Measurements from ENCODE around the gene PLCH1.
"Not testable (repeated sequence)": the region's sequence is repeated elsewhere in the genome, so short reads cannot be mapped to it uniquely, and the experiment has no call there.

The PLCH1 gene

GRCh38 chr3:155641956-155642355 lies 102.9 kb downstream of the PLCH1 start:
- DNase-seq, result no peak

DNA sequence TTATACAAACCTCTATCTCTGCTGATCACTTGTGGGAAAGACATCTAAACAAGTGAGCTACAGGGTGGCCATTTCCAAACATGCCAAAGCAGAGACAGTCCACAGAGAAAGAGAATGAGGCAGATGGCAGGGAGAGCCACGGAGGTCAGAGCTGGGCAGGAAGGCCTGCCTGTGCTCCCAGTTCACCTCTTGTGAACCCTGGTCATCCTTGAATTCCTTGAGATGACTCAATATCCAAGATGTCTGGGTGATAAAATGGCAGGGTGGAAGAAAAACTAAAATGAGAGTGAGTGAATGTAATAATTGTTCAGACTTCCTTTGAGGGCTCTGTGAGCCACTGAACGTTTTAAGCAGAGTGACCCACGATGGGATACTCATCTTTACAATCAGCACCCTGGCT lies 104.8 kb downstream of the PLCH1 start:
- DNase-seq, result no peak

GRCh38 chr3:155639462-155640055 lies 105.3 kb downstream of the PLCH1 start:
- DNase-seq, result no peak

DNA sequence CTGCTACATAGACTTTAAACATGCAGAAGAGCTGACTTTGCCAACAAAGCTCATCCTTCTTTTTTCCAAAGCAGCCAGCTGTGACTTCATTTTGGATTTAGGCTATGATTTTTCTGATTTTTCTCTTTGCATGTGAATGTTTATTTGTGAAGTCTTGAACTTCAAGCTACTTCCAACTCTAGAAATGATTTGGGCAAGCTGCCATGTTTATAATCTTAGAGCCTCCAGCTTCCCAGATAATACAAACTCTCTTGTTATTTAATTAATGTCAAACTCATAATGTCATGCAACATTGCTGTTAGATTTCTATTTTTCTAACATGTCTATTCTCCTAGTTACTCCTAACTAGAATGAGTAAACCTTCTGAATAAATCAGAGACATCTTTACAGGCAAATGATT lies 106.4 kb downstream of the PLCH1 start:
- not testable (repeated sequence) for DNase-seq

- no peak for DNase-seq
These were observed 107.3 kb downstream of the PLCH1 start for GRCh38 chr3:155637567-155637966.

GRCh38 chr3:155635056-155635455 lies 109.8 kb downstream of the PLCH1 start:
- DNase-seq, result no peak

- no peak for DNase-seq
These were observed 110.7 kb downstream of the PLCH1 start for GRCh38 chr3:155634121-155634719.

GRCh38 chr3:155631323-155632019 lies 113.4 kb downstream of the PLCH1 start:
- DNase-seq, result no peak

GRCh38 chr3:155629556-155629955 lies 115.3 kb downstream of the PLCH1 start:
- no peak for DNase-seq

GRCh38 chr3:155629056-155629455 lies 115.8 kb downstream of the PLCH1 start:
- no peak for DNase-seq

GRCh38 chr3:155622647-155623046 lies 122.2 kb downstream of the PLCH1 start:
- not testable (repeated sequence) for DNase-seq

GRCh38 chr3:155620552-155620951 lies 124.3 kb downstream of the PLCH1 start:
- DNase-seq, result not testable (repeated sequence)

GRCh38 chr3:155619118-155619915 lies 125.6 kb downstream of the PLCH1 start:
- DNase-seq, result no peak

DNA sequence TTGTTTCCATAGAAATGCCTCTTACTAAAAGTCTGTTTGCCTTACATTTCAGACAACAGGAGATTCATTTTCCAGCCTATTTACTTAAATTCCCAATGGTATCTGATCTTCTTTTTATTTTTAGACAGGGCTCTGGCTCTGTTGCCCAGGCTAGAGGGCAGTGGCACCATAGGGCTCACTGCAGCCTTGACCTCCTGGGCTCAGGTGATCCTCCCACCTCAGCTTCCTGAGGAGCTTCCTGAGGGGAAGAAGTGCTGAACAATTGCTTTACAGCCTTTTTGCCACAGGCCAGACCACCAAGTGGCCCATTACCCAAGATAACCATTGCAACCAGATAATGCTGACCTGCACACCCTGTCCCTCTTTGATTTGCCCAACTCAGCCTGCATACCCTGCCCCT lies 126.3 kb downstream of the PLCH1 start:
- no peak for DNase-seq

DNA sequence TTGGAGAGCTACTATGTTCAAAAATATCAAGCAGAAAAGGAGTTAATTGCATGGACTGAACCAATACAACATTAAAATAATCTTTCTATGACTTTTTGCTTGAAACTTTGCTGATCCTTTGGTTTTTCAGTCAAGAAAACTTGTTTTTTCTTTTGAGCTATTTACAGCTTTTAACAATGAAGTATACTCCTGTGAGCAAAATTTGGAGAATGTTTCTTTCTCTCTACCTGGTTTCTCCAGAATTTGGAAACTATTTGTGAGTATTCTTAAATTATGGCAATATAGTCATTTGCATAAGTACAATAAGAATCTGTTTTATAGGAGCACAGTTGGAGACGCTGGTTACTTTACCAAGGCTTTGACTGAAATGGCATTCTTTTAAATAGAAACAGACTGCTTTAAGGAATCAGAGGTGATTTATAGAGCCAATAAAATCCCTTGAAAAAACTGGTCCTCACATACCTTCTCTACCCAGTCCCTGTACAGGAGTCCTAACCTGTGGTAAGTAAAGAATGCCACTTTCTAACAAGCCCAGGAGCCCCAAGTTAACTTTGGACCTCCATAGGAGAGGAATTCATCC lies 127.4 kb downstream of the PLCH1 start:
- no peak for DNase-seq

GRCh38 chr3:155615141-155615540 lies 129.7 kb downstream of the PLCH1 start:
- DNase-seq, result not testable (repeated sequence)

- DNase-seq, result not testable (repeated sequence)
These were observed 130.5 kb downstream of the PLCH1 start for GRCh38 chr3:155614410-155614809.

DNA sequence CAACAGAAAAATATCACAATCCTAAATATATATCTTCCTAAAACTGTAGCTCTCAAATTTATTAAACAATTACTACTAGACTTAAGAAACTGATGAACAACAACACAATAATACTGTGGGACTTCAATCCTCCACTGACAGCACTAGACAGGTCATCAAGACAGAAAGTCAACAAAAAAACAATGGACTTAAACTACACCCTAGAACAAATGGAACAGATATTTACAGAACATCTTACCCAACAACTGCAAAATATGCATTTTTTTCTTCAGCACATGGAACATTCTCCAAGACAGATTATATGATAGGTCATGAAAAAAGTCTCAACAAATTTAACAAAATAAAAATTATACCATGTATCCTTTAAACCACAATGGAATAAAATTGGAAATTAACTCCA lies 133.4 kb downstream of the PLCH1 start:
- no peak for DNase-seq

- no peak for DNase-seq
These were observed 135.3 kb downstream of the PLCH1 start for GRCh38 chr3:155609586-155609985.

- DNase-seq, result no peak
These were observed 136.5 kb downstream of the PLCH1 start for GRCh38 chr3:155608228-155608920.

DNA sequence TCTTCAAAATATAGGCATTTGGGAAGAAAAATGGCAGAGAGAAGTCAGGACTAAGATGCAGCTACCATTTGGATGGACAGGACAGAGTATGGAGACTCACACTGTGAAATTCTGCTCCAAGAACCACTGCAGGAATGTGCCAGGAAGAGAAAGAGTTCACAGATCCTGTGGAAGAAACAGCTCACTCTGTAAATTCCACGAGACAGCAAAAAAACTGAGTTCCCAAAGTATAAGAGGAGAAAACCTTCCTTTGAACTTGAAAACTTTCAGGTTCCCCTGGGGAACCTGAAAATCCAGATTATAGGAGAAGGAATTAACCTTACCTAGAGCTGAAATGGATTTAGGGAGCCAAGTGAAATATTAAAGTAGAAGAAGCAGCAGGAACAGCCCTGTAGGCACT lies 137.1 kb downstream of the PLCH1 start:
- no peak for DNase-seq

- DNase-seq, result no peak
These were observed 139.3 kb downstream of the PLCH1 start for GRCh38 chr3:155605571-155605970.

DNA sequence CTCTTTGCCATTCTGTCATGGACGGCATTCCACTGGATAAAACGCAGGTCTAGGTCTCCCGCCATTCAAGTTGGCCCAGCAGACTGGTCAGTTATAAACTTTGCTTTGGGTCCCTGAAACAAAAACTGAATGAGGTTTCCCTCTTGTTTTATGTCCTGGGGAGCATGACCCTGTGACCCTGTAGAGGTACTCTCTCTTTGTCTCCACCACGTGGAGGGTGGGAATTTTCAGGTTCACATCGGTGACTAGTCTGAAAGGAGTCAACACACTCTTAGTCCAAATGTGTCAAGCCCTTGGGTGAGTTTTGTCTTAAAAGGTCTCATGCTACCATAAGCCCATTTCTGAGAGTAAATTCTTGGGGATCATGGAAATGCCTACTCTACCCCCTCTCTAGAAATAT lies 139.9 kb downstream of the PLCH1 start:
- DNase-seq, result no peak

Data from NCI-H446 (cell line).